PC-3 (cell line): Measurements from ENCODE around the gene NUDT3. TPM values are rescaled to one million over a fixed set of nuclear protein-coding genes. Genes with fewer than 3 reads are reported as not detected.
A peak's percentile ranks its signal among the peaks of the same experiment; 100 is the strongest.
"Not testable (repeated sequence)": the region's sequence is repeated elsewhere in the genome, so short reads cannot be mapped to it uniquely, and the experiment has no call there.

ENCODE experiments used
- ATAC-seq: fragments of 200-7000 bp; cut with Tn5 transposase; 2 replicates; pipeline ENCODE4 v1.9.1; 2020; ENCODE audit warnings: mild to moderate bottlenecking, moderate library complexity
- BruUV-seq: library from RNA; stranded (reverse); fragments of 400-500 nt; replicated peaks from 2 replicates; lab custom pipeline; 2021; lab: Mats Ljungman, UMichigan
- CTCF ChIA-PET: fragments of 300-600 bp; sonication (Branson Sonifier 250); formaldehyde crosslinking; loops from one replicate; lab custom pipeline; 2022; ENCODE audit warnings: antibody characterized with exemption; lab: Charles Lee
- POLR2A ChIA-PET: fragments of 300-600 bp; sonication (Branson Sonifier 250); formaldehyde crosslinking; loops from one replicate; lab custom pipeline; 2022; ENCODE audit warnings: antibody characterized with exemption; ENCODE audit not compliant: unreplicated experiment; lab: Charles Lee
- DNase-seq: peaks from one replicate; pipeline ENCODE4 v3.0.0-alpha.2; 2015
- H2AFZ ChIP-seq: fragments of 300-600 bp; sonication (generic); 2 replicates; pipeline ENCODE4 v1.6.0; 2016; ENCODE audit warnings: antibody characterized with exemption, low read length
- H3F3A ChIP-seq: fragments of 300-600 bp; sonication (generic); one replicate; pipeline ENCODE4 v1.6.0; 2017; ENCODE audit warnings: antibody characterized with exemption, low read length, control low read depth, mild to moderate bottlenecking; ENCODE audit not compliant: unreplicated experiment
- H3K27ac ChIP-seq: fragments of 300-600 bp; sonication (generic); 2 replicates; pipeline ENCODE4 v1.5.1; 2016; ENCODE audit warnings: mild to moderate bottlenecking, low read length
- H3K27me3 ChIP-seq: fragments of 300-600 bp; sonication (generic); 2 replicates; pipeline ENCODE4 v1.6.1; 2016; ENCODE audit warnings: low read length, mixed read lengths
- H3K36me3 ChIP-seq: fragments of 300-600 bp; sonication (generic); 2 replicates; pipeline ENCODE4 v1.6.1; 2016; ENCODE audit warnings: low read depth, mixed run types, low read length, mixed read lengths
- H3K4me1 ChIP-seq: fragments of 300-600 bp; sonication (generic); 2 replicates; pipeline ENCODE4 v1.5.1; 2016; ENCODE audit warnings: low read length; ENCODE audit not compliant: insufficient read depth
- H3K4me2 ChIP-seq: fragments of 300-600 bp; sonication (generic); 2 replicates; pipeline ENCODE4 v1.6.0; 2016; ENCODE audit warnings: low read length
- H3K4me3 ChIP-seq: fragments of 300-600 bp; sonication (generic); 2 replicates; pipeline ENCODE4 v1.5.1; 2016; ENCODE audit warnings: mild to moderate bottlenecking, low read length, mixed read lengths
- H3K79me2 ChIP-seq: fragments of 300-600 bp; sonication (generic); 2 replicates; pipeline ENCODE4 v1.6.1; 2017; ENCODE audit warnings: low read length, mixed read lengths
- H3K9ac ChIP-seq: fragments of 300-600 bp; sonication (generic); 2 replicates; pipeline ENCODE4 v1.6.0; 2016; ENCODE audit warnings: mild to moderate bottlenecking, low read length
- H3K9me2 ChIP-seq: fragments of 300-600 bp; sonication (generic); replicated peaks from 2 replicates; pipeline ENCODE4 v1.6.1; 2016; ENCODE audit warnings: mixed run types, low read length, mixed read lengths
- H3K9me3 ChIP-seq: fragments of 300-600 bp; sonication (generic); 2 replicates; pipeline ENCODE4 v1.6.1; 2016; ENCODE audit warnings: low read length, mixed read lengths
- H4K20me1 ChIP-seq: fragments of 300-600 bp; sonication (generic); 2 replicates; pipeline ENCODE4 v1.6.1; 2016; ENCODE audit warnings: low read length, mixed read lengths
- CTCF ChIP-seq: fragments of 300-600 bp; sonication (generic); conservative IDR thresholded peaks from 2 replicates; pipeline ENCODE4 v1.5.1; 2017; ENCODE audit warnings: antibody characterized with exemption, low read depth, mild to moderate bottlenecking, low read length
- EZH2 ChIP-seq: fragments of 300-600 bp; sonication (generic); IDR thresholded peaks from one replicate; pipeline ENCODE4 v1.6.1; 2017; ENCODE audit warnings: antibody characterized with exemption, mild to moderate bottlenecking, low read length; ENCODE audit not compliant: unreplicated experiment
- EZH2phosphoT487 ChIP-seq: fragments of 300-600 bp; sonication (generic); IDR thresholded peaks from 2 replicates; pipeline ENCODE4 v1.6.1; 2018; ENCODE audit warnings: mild to moderate bottlenecking, antibody characterized with exemption, low read length, borderline replicate concordance
- intact Hi-C: fragments of 100-400 bp; cut with micrococcal nuclease; formaldehyde crosslinking; loops from 2 replicates; pipeline ENCODE4 v1.9.0; 2023
- total RNA-seq: library from RNA; depleted of rRNA; stranded (reverse); fragments of >200 nt; gene quantifications from 2 replicates; pipeline ENCODE4 v1.2.3, GENCODE V29; 2014

NUDT3 gene
- total RNA-seq, 1 experiment from 2014 or later, result 24.6 TPM

- POLR2A ChIA-PET, BruUV-seq, H3K4me3 ChIP-seq, H3K27me3 ChIP-seq, H3K9me2 ChIP-seq, DNase-seq, H3F3A ChIP-seq, H3K27ac ChIP-seq, H3K36me3 ChIP-seq, intact Hi-C loops, H3K9me3 ChIP-seq, H3K4me2 ChIP-seq, ATAC-seq, CTCF ChIA-PET, H3K9ac ChIP-seq, H2AFZ ChIP-seq: not testable (repeated sequence)
- Histone ChIP-seq H3K79me2 (peaks cover 77% of the 10 kb centered on the region), H4K20me1 (peaks cover 27% of the 10 kb centered on the region; the same call in 1 of the 2 replicates), H3K4me1 (peaks cover 14% of the 10 kb centered on the region)
These were observed 38.9 kb downstream of the NUDT3 start for GRCh38 chr6:34353530-34353929.

GRCh38 chr6:34352305-34352937 is 40.0 kb downstream of the NUDT3 start:
- no peak for TF ChIP-seq EZH2phosphoT487
- TF ChIP-seq EZH2, result no peak
- TF ChIP-seq CTCF, result no peak
- intact Hi-C loops, result no loop called here
- H3K79me2 ChIP-seq, result peaks cover 67% of the 10 kb centered on the region
- no peak overlapping the region for H3K4me2 ChIP-seq
- no peaks in the 10 kb centered on the region for H3K9me2 ChIP-seq
- H3K4me1 ChIP-seq, result peaks cover 8% of the 10 kb centered on the region
- H2AFZ ChIP-seq, result no peak overlapping the region
- no peak overlapping the region for H3K27ac ChIP-seq
- ChIA-PET POLR2A (no interaction called here), CTCF (no interaction called here)
- ATAC-seq (peak; percentile 67), DNase-seq (peak; percentile 24)
- no peaks in the 10 kb centered on the region for H3F3A ChIP-seq
- H3K9ac ChIP-seq, result no peak overlapping the region
- H3K9me3 ChIP-seq, result no peaks in the 10 kb centered on the region
- no peaks in the 10 kb centered on the region for H3K36me3 ChIP-seq
- no TSS peak for BruUV-seq
- H4K20me1 ChIP-seq, result peaks cover 19% of the 10 kb centered on the region; the same call in 1 of the 2 replicates
- no peaks in the 10 kb centered on the region for H3K27me3 ChIP-seq
- H3K4me3 ChIP-seq, result no peak overlapping the region

- no peaks in the 10 kb centered on the region for H3F3A ChIP-seq
- intact Hi-C loops, result no loop called here
- no peak overlapping the region for H2AFZ ChIP-seq
- no peaks in the 10 kb centered on the region for H3K9me3 ChIP-seq
- ChIA-PET POLR2A (interaction anchor here (0.7 kb wide), 1 partner anchor 40 kb away, joined by 3 read pairs; no protein-coding TSS in a partner anchor), CTCF (no interaction called here)
- H3K27me3 ChIP-seq, result no peaks in the 10 kb centered on the region
- no peak for DNase-seq
- no TSS peak for BruUV-seq
- H3K27ac ChIP-seq, result no peak overlapping the region
- no peak overlapping the region for H3K4me3 ChIP-seq
- H3K79me2 ChIP-seq, result peaks cover 67% of the 10 kb centered on the region
- H3K4me1 ChIP-seq, result peaks cover 8% of the 10 kb centered on the region
- H3K4me2 ChIP-seq, result no peak overlapping the region
- peaks cover 14% of the 10 kb centered on the region; the same call in 1 of the 2 replicates for H4K20me1 ChIP-seq
- no peak for ATAC-seq
- TF ChIP-seq EZH2phosphoT487, result no peak
- no peak for TF ChIP-seq CTCF
- TF ChIP-seq EZH2, result no peak
- no peak overlapping the region for H3K9ac ChIP-seq
- H3K9me2 ChIP-seq, result no peaks in the 10 kb centered on the region
- H3K36me3 ChIP-seq, result no peaks in the 10 kb centered on the region
These were observed 41.6 kb downstream of the NUDT3 start for GRCh38 chr6:34350934-34351217.
